Measurements from ENCODE around the gene NUTM2B.
"Not testable (repeated sequence)": the region's sequence is repeated elsewhere in the genome, so short reads cannot be mapped to it uniquely, and the experiment has no call there.

Gene NUTM2B

GRCh38 chr10:79700381-79700944 is 2.6 kb upstream of the NUTM2B start:
- not testable (repeated sequence) for H3K4me3 ChIP-seq; H3K9me3 ChIP-seq (ENCODE audit: low read depth, low read length); H3K9ac ChIP-seq (ENCODE audit: insufficient read length); DNase-seq (ENCODE audit: low read depth, low spot score); H3K27ac ChIP-seq; H3K36me3 ChIP-seq (ENCODE audit: insufficient read depth, low read length)

GRCh38 chr10:79707017-79707416 is 4.0 kb downstream of the NUTM2B start:
- H3K36me3 ChIP-seq (ENCODE audit: insufficient read depth, low read length); H3K9me3 ChIP-seq (ENCODE audit: low read depth, low read length); H3K27ac ChIP-seq; H3K9ac ChIP-seq (ENCODE audit: insufficient read length); H3K4me3 ChIP-seq; DNase-seq (ENCODE audit: low read depth, low spot score): not testable (repeated sequence)

GRCh38 chr10:79714976-79715375 is 11.9 kb downstream of the NUTM2B start:
- not testable (repeated sequence) for H3K9me3 ChIP-seq (ENCODE audit: low read depth, low read length); H3K9ac ChIP-seq (ENCODE audit: insufficient read length); H3K27ac ChIP-seq; H3K4me3 ChIP-seq; H3K36me3 ChIP-seq (ENCODE audit: insufficient read depth, low read length); DNase-seq (ENCODE audit: low read depth, low spot score)

GRCh38 chr10:79716917-79717579 is 14.0 kb downstream of the NUTM2B start:
- H3K9me3 ChIP-seq (ENCODE audit: low read depth, low read length); H3K4me3 ChIP-seq; H3K9ac ChIP-seq (ENCODE audit: insufficient read length); H3K36me3 ChIP-seq (ENCODE audit: insufficient read depth, low read length); DNase-seq (ENCODE audit: low read depth, low spot score); H3K27ac ChIP-seq: not testable (repeated sequence)

GRCh38 chr10:79720000-79720399 is 17.0 kb downstream of the NUTM2B start:
- not testable (repeated sequence) for H3K27ac ChIP-seq; H3K36me3 ChIP-seq (ENCODE audit: insufficient read depth, low read length); H3K9me3 ChIP-seq (ENCODE audit: low read depth, low read length); DNase-seq (ENCODE audit: low read depth, low spot score); H3K4me3 ChIP-seq; H3K9ac ChIP-seq (ENCODE audit: insufficient read length)

GRCh38 chr10:79726620-79727019 is 23.6 kb downstream of the NUTM2B start:
- not testable (repeated sequence) for H3K9me3 ChIP-seq (ENCODE audit: low read depth, low read length); H3K27ac ChIP-seq; H3K4me3 ChIP-seq; DNase-seq (ENCODE audit: low read depth, low spot score); H3K9ac ChIP-seq (ENCODE audit: insufficient read length); H3K36me3 ChIP-seq (ENCODE audit: insufficient read depth, low read length)

- H3K9ac ChIP-seq (ENCODE audit: insufficient read length); H3K27ac ChIP-seq; H3K4me3 ChIP-seq; H3K36me3 ChIP-seq (ENCODE audit: insufficient read depth, low read length); DNase-seq (ENCODE audit: low read depth, low spot score); H3K9me3 ChIP-seq (ENCODE audit: low read depth, low read length): not testable (repeated sequence)
Measured at GRCh38 chr10:79744844-79745243, 41.8 kb downstream of the NUTM2B start.

GRCh38 chr10:79748510-79748909 is 45.5 kb downstream of the NUTM2B start:
- not testable (repeated sequence) for H3K9ac ChIP-seq (ENCODE audit: insufficient read length)

GRCh38 chr10:79753601-79754000 is 50.6 kb downstream of the NUTM2B start:
- not testable (repeated sequence) for H3K36me3 ChIP-seq (ENCODE audit: insufficient read depth, low read length); H3K27ac ChIP-seq; H3K4me3 ChIP-seq; H3K9me3 ChIP-seq (ENCODE audit: low read depth, low read length); H3K9ac ChIP-seq (ENCODE audit: insufficient read length); DNase-seq (ENCODE audit: low read depth, low spot score)

More at GRCh38 chr10:79748510-79748909, 45.5 kb downstream of the NUTM2B start:
- H3K27ac ChIP-seq; H3K36me3 ChIP-seq (ENCODE audit: insufficient read depth, low read length); DNase-seq (ENCODE audit: low read depth, low spot score); H3K9me3 ChIP-seq (ENCODE audit: low read depth, low read length); H3K4me3 ChIP-seq: not testable (repeated sequence)

GRCh38 chr10:79758297-79758993 is 55.4 kb downstream of the NUTM2B start:
- H3K36me3 ChIP-seq (ENCODE audit: insufficient read depth, low read length); H3K4me3 ChIP-seq; H3K27ac ChIP-seq; H3K9ac ChIP-seq (ENCODE audit: insufficient read length); H3K9me3 ChIP-seq (ENCODE audit: low read depth, low read length); DNase-seq (ENCODE audit: low read depth, low spot score): not testable (repeated sequence)
